ENCODE results near the gene ARHGAP30.
A peak's percentile ranks its signal among the peaks of the same experiment; 100 is the strongest.

ARHGAP30 gene

GRCh38 chr1:161044908-161045735, 24.6 kb downstream of the ARHGAP30 start:
- WGBS, 2 donors (ENCODE audit: extremely low coverage in 2 of 2, insufficient read length in 2 of 2, insufficient replicate concordance in 1 of 2), result no CpG with 5 or more reads among the region's 48 CpGs
- no peaks in the 10 kb centered on the region for H3K27me3 ChIP-seq (ENCODE audit: control insufficient read depth in 3 of 3, insufficient read depth in 3 of 3, low read depth in 1 of 3, low read length in 3 of 3)
- H3K9me3 ChIP-seq (replicated peaks in 1 of 2; ENCODE audit: control insufficient read depth in 2 of 2, insufficient read depth in 1 of 2, low read depth in 1 of 2, low read length in 2 of 2), result peaks cover 14 to 32% of the 10 kb centered on the region in 2 donors
- H3K18ac ChIP-seq (ENCODE audit: low read length), result peak overlapping the region; percentile 53
- H2AFZ ChIP-seq (ENCODE audit: low read length), result peak overlapping the region; percentile 83
- H4K8ac ChIP-seq (ENCODE audit: low read depth, low read length), result no peak overlapping the region
- peak; percentile 51 for DNase-seq (ENCODE audit: low spot score)
- H3K4ac ChIP-seq (ENCODE audit: low read length), result peak overlapping the region; percentile 19
- H3K4me2 ChIP-seq (ENCODE audit: insufficient read depth, low read length, poor library complexity, severe bottlenecking), result peak overlapping the region; percentile 88
- no peak overlapping the region for H4K91ac ChIP-seq (ENCODE audit: low read depth, low read length, poor library complexity)
- H2BK12ac ChIP-seq (ENCODE audit: low read length), result no peak overlapping the region
- peak overlapping the region; percentile 76 for H3K27ac ChIP-seq (replicated peaks; ENCODE audit: low read length)
- H2AK5ac ChIP-seq (ENCODE audit: low read depth, low read length), result peak overlapping the region; percentile 49
- H2BK15ac ChIP-seq (ENCODE audit: low read length), result no peak overlapping the region
- peaks cover 3 to 8% of the 10 kb centered on the region in 2 donors for H3K4me1 ChIP-seq (ENCODE audit: control insufficient read depth in 2 of 2, insufficient read depth in 1 of 2, low read depth in 1 of 2, low read length in 2 of 2)
- H3K23ac ChIP-seq (ENCODE audit: low read depth, low read length, poor library complexity), result no peak overlapping the region
- H3K79me1 ChIP-seq (ENCODE audit: low read depth, low read length), result no peaks in the 10 kb centered on the region
- H2BK5ac ChIP-seq (ENCODE audit: low read length), result no peak overlapping the region
- peaks cover 25 to 33% of the 10 kb centered on the region in 2 donors for H3K36me3 ChIP-seq (replicated peaks in 1 of 2; ENCODE audit: control insufficient read depth in 2 of 2, insufficient read depth in 2 of 2, low read length in 2 of 2)
- H2BK120ac ChIP-seq (ENCODE audit: low read depth, low read length), result no peak overlapping the region
- H3K14ac ChIP-seq (ENCODE audit: low read length), result no peak overlapping the region
- H3K4me3 ChIP-seq (ENCODE audit: low read length in 2 of 2), result peak overlapping the region; percentile 71 to 91
- H3K9ac ChIP-seq (ENCODE audit: low read depth, low read length, poor library complexity), result peak overlapping the region; percentile 75

GRCh38 chr1:161044535-161044907, 25.2 kb downstream of the ARHGAP30 start:
- Histone ChIP-seq H2BK5ac (ENCODE audit: low read length) (no peak overlapping the region), H4K91ac (ENCODE audit: low read depth, low read length, poor library complexity) (no peak overlapping the region), H3K4me2 (ENCODE audit: insufficient read depth, low read length, poor library complexity, severe bottlenecking) (peak overlapping the region; percentile 88), H3K14ac (ENCODE audit: low read length) (no peak overlapping the region), H3K4me1 (ENCODE audit: control insufficient read depth in 2 of 2, insufficient read depth in 1 of 2, low read depth in 1 of 2, low read length in 2 of 2) (peaks cover 3 to 8% of the 10 kb centered on the region in 2 donors), H3K9ac (ENCODE audit: low read depth, low read length, poor library complexity) (no peak overlapping the region), H3K23ac (ENCODE audit: low read depth, low read length, poor library complexity) (no peak overlapping the region), H3K18ac (ENCODE audit: low read length) (no peak overlapping the region), H2BK15ac (ENCODE audit: low read length) (no peak overlapping the region), H3K27ac (replicated peaks; ENCODE audit: low read length) (peak overlapping the region; percentile 76), H3K4me3 (ENCODE audit: low read length in 2 of 2) (peak overlapping the region; percentile 71 to 91), H3K4ac (ENCODE audit: low read length) (no peak overlapping the region), H3K36me3 (replicated peaks in 1 of 2; ENCODE audit: control insufficient read depth in 2 of 2, insufficient read depth in 2 of 2, low read length in 2 of 2) (peaks cover 31 to 39% of the 10 kb centered on the region in 2 donors), H2BK120ac (ENCODE audit: low read depth, low read length) (no peak overlapping the region), H4K8ac (ENCODE audit: low read depth, low read length) (no peak overlapping the region), H2AFZ (ENCODE audit: low read length) (peak overlapping the region; percentile 83), H3K9me3 (replicated peaks in 1 of 2; ENCODE audit: control insufficient read depth in 2 of 2, insufficient read depth in 1 of 2, low read depth in 1 of 2, low read length in 2 of 2) (peaks cover 14 to 30% of the 10 kb centered on the region in 2 donors), H2AK5ac (ENCODE audit: low read depth, low read length) (no peak overlapping the region), H3K79me1 (ENCODE audit: low read depth, low read length) (no peaks in the 10 kb centered on the region), H2BK12ac (ENCODE audit: low read length) (no peak overlapping the region), H3K27me3 (ENCODE audit: control insufficient read depth in 3 of 3, insufficient read depth in 3 of 3, low read depth in 1 of 3, low read length in 3 of 3) (no peaks in the 10 kb centered on the region)
- DNase-seq (ENCODE audit: low spot score), result no peak

GRCh38 chr1:161039546-161039945, 30.1 kb downstream of the ARHGAP30 start:
- no peak overlapping the region for H3K27ac ChIP-seq (replicated peaks; ENCODE audit: low read length)

GRCh38 chr1:161039154-161039545, 30.5 kb downstream of the ARHGAP30 start:
- Histone ChIP-seq H2AK5ac (ENCODE audit: low read depth, low read length) (no peak overlapping the region), H3K36me3 (replicated peaks in 1 of 2; ENCODE audit: control insufficient read depth in 2 of 2, insufficient read depth in 2 of 2, low read length in 2 of 2) (peaks cover 34 to 58% of the 10 kb centered on the region in 2 donors), H3K9me3 (replicated peaks in 1 of 2; ENCODE audit: control insufficient read depth in 2 of 2, insufficient read depth in 1 of 2, low read depth in 1 of 2, low read length in 2 of 2) (no peaks in the 10 kb centered on the region), H3K14ac (ENCODE audit: low read length) (no peak overlapping the region), H2BK120ac (ENCODE audit: low read depth, low read length) (no peak overlapping the region), H3K9ac (ENCODE audit: low read depth, low read length, poor library complexity) (no peak overlapping the region), H4K91ac (ENCODE audit: low read depth, low read length, poor library complexity) (no peak overlapping the region), H4K8ac (ENCODE audit: low read depth, low read length) (no peak overlapping the region), H3K23ac (ENCODE audit: low read depth, low read length, poor library complexity) (peak overlapping the region; percentile 77), H2BK5ac (ENCODE audit: low read length) (no peak overlapping the region), H3K27ac (replicated peaks; ENCODE audit: low read length) (no peak overlapping the region), H3K79me1 (ENCODE audit: low read depth, low read length) (peaks cover 3% of the 10 kb centered on the region), H3K4ac (ENCODE audit: low read length) (no peak overlapping the region), H2BK12ac (ENCODE audit: low read length) (no peak overlapping the region), H3K27me3 (ENCODE audit: control insufficient read depth in 3 of 3, insufficient read depth in 3 of 3, low read depth in 1 of 3, low read length in 3 of 3) (no peaks in the 10 kb centered on the region), H2AFZ (ENCODE audit: low read length) (no peak overlapping the region), H3K4me2 (ENCODE audit: insufficient read depth, low read length, poor library complexity, severe bottlenecking) (peak overlapping the region; percentile 96), H3K18ac (ENCODE audit: low read length) (no peak overlapping the region), H3K4me3 (ENCODE audit: low read length in 2 of 2) (peak overlapping the region in 1 of 2 donors; percentile 98), H3K4me1 (ENCODE audit: control insufficient read depth in 2 of 2, insufficient read depth in 1 of 2, low read depth in 1 of 2, low read length in 2 of 2) (peaks cover 5 to 14% of the 10 kb centered on the region in 2 donors), H2BK15ac (ENCODE audit: low read length) (no peak overlapping the region)
- DNase-seq (ENCODE audit: low spot score), result no peak
- no CpG with 5 or more reads among the region's 3 CpGs for WGBS, 2 donors (ENCODE audit: extremely low coverage in 2 of 2, insufficient read length in 2 of 2, insufficient replicate concordance in 1 of 2)

More at GRCh38 chr1:161039546-161039945, 30.1 kb downstream of the ARHGAP30 start:
- Histone ChIP-seq H3K4me1 (ENCODE audit: control insufficient read depth in 2 of 2, insufficient read depth in 1 of 2, low read depth in 1 of 2, low read length in 2 of 2) (peaks cover 7 to 18% of the 10 kb centered on the region in 2 donors), H2BK12ac (ENCODE audit: low read length) (no peak overlapping the region), H2BK15ac (ENCODE audit: low read length) (no peak overlapping the region), H3K27me3 (ENCODE audit: control insufficient read depth in 3 of 3, insufficient read depth in 3 of 3, low read depth in 1 of 3, low read length in 3 of 3) (no peaks in the 10 kb centered on the region), H3K79me1 (ENCODE audit: low read depth, low read length) (peaks cover 3% of the 10 kb centered on the region), H3K9me3 (replicated peaks in 1 of 2; ENCODE audit: control insufficient read depth in 2 of 2, insufficient read depth in 1 of 2, low read depth in 1 of 2, low read length in 2 of 2) (no peaks in the 10 kb centered on the region), H3K18ac (ENCODE audit: low read length) (no peak overlapping the region), H3K36me3 (replicated peaks in 1 of 2; ENCODE audit: control insufficient read depth in 2 of 2, insufficient read depth in 2 of 2, low read length in 2 of 2) (peaks cover 34 to 58% of the 10 kb centered on the region in 2 donors), H2BK120ac (ENCODE audit: low read depth, low read length) (no peak overlapping the region), H3K23ac (ENCODE audit: low read depth, low read length, poor library complexity) (peak overlapping the region; percentile 36), H3K4me2 (ENCODE audit: insufficient read depth, low read length, poor library complexity, severe bottlenecking) (no peak overlapping the region), H3K9ac (ENCODE audit: low read depth, low read length, poor library complexity) (no peak overlapping the region), H3K14ac (ENCODE audit: low read length) (no peak overlapping the region), H2AK5ac (ENCODE audit: low read depth, low read length) (no peak overlapping the region), H4K91ac (ENCODE audit: low read depth, low read length, poor library complexity) (no peak overlapping the region), H3K4me3 (ENCODE audit: low read length in 2 of 2) (no peak overlapping the region), H2AFZ (ENCODE audit: low read length) (no peak overlapping the region), H3K4ac (ENCODE audit: low read length) (no peak overlapping the region), H4K8ac (ENCODE audit: low read depth, low read length) (no peak overlapping the region), H2BK5ac (ENCODE audit: low read length) (no peak overlapping the region)
- DNase-seq (ENCODE audit: low spot score), result no peak
- WGBS, 2 donors (ENCODE audit: extremely low coverage in 2 of 2, insufficient read length in 2 of 2, insufficient replicate concordance in 1 of 2), result no CpG with 5 or more reads among the region's 5 CpGs
